HCT116 (cell line): ENCODE results near the gene TMEM53. TPM values are rescaled to one million over a fixed set of nuclear protein-coding genes. Genes with fewer than 3 reads are reported as not detected.

Experiments
- ATAC-seq: fragments of 200-7000 bp; cut with Tn5 transposase; 2 replicates; pipeline ENCODE4 v1.9.1; 2020; ENCODE audit warnings: mild to moderate bottlenecking, moderate library complexity
- BruUV-seq: library from RNA; stranded (reverse); fragments of 400-500 nt; replicated peaks from 2 replicates; lab custom pipeline; 2021; lab: Mats Ljungman, UMichigan
- CTCF ChIA-PET: fragments of 300-600 bp; sonication (Branson Sonifier 250); formaldehyde crosslinking; loops from one replicate; lab custom pipeline; 2021; ENCODE audit warnings: antibody characterized with exemption; lab: Charles Lee
- POLR2A ChIA-PET: fragments of 300-600, 350-600 bp; sonication (Branson Sonifier 250); formaldehyde crosslinking; loops from one replicate; lab custom pipeline; 2021; ENCODE audit warnings: antibody characterized with exemption; lab: Charles Lee
- RAD21 ChIA-PET, 2 experiments: fragments of 300-600 bp; sonication (Branson Sonifier 250); formaldehyde crosslinking; loops; one replicate each; lab custom pipeline; 2023; ENCODE audit warnings: low total read pairs in 2 of 2; ENCODE audit not compliant: uncharacterized antibody in 2 of 2, unreplicated experiment in 2 of 2, low non-redundant PET in 1 of 2; lab: Charles Lee
- DNase-seq: peaks from one replicate; pipeline ENCODE4 v3.0.0-alpha.2; 2010; ENCODE audit warnings: low read depth, low spot score
- H2AFZ ChIP-seq: fragments of 200-600 bp; shearing (Covaris generic), sonication (generic); 2 replicates; pipeline ENCODE4 v1.6.1; 2017; ENCODE audit warnings: low read depth, mixed run types, mixed read lengths, antibody characterized with exemption, low read length; ENCODE audit not compliant: poor library complexity, severe bottlenecking
- H3K27ac ChIP-seq: 2 replicates; pipeline ENCODE4 v1.5.1; 2012; ENCODE audit warnings: low read depth, low read length
- H3K27me3 ChIP-seq: fragments of 200-600 bp; sonication (generic); 2 replicates; pipeline ENCODE4 v1.6.1; 2016; ENCODE audit warnings: mixed run types, low read length, mixed read lengths; ENCODE audit not compliant: insufficient read depth
- H3K36me3 ChIP-seq, 2 experiments: fragments of 200-500 bp in 1 of 2; fragments of 200-600 bp in 1 of 2; sonication (Bioruptor generic) in 1 of 2; sonication (generic) in 1 of 2; 2 replicates each; pipeline versions ENCODE4 v1.5.1 to v1.6.1; 2014 to 2016; ENCODE audit warnings: low read length in 2 of 2, inconsistent platforms in 1 of 2, mixed read lengths in 1 of 2, mixed run types in 1 of 2; ENCODE audit not compliant: insufficient read depth in 2 of 2, control insufficient read depth in 1 of 2
- H3K4me1 ChIP-seq, 2 experiments: fragments of 200-600 bp in 1 of 2; sonication (generic) in 1 of 2; 2 replicates each; pipeline versions ENCODE4 v1.5.1 to v1.6.1; 2012 to 2017; ENCODE audit warnings: low read length in 2 of 2, inconsistent platforms in 1 of 2, mild to moderate bottlenecking in 1 of 2, mixed read lengths in 1 of 2, mixed run types in 1 of 2, moderate library complexity in 1 of 2; ENCODE audit not compliant: insufficient read depth in 2 of 2, control insufficient read depth in 1 of 2
- H3K4me2 ChIP-seq: fragments of 200-600 bp; sonication (generic); 2 replicates; pipeline ENCODE4 v1.6.1; 2017; ENCODE audit warnings: mixed run types, low read length, mixed read lengths
- H3K4me3 ChIP-seq, 2 experiments: fragments of 200-600 bp in 1 of 2; sonication (generic) in 1 of 2; replicated peaks in 1 of 2; 2 replicates each; pipeline ENCODE4 v1.5.1; 2011 to 2016; ENCODE audit warnings: low read length in 2 of 2, control low read depth in 1 of 2, low read depth in 1 of 2, mild to moderate bottlenecking in 1 of 2, mixed read lengths in 1 of 2, mixed run types in 1 of 2
- H3K79me2 ChIP-seq: fragments of 200-600 bp; sonication (generic); 2 replicates; pipeline ENCODE4 v1.6.1; 2017; ENCODE audit warnings: mild to moderate bottlenecking, mixed run types, low read length, moderate library complexity, mixed read lengths; ENCODE audit not compliant: insufficient read depth
- H3K9ac ChIP-seq: fragments of 200-600 bp; sonication (generic); 2 replicates; pipeline ENCODE4 v1.6.1; 2016; ENCODE audit warnings: low read length, mixed read lengths
- H3K9me2 ChIP-seq: fragments of 200-600 bp; sonication (generic), shearing (Covaris generic); 2 replicates; pipeline ENCODE4 v1.6.1; 2017; ENCODE audit warnings: mixed run types, mild to moderate bottlenecking, moderate library complexity; ENCODE audit not compliant: insufficient read depth
- H3K9me3 ChIP-seq, 2 experiments: fragments of 200-500 bp in 1 of 2; fragments of 200-600 bp in 1 of 2; sonication (Bioruptor generic) in 1 of 2; sonication (generic) in 1 of 2; 2 replicates each; pipeline ENCODE4 v1.6.1; 2014 to 2017; ENCODE audit warnings: low read length in 2 of 2, mixed read lengths in 2 of 2, inconsistent platforms in 1 of 2, low read depth in 1 of 2, mild to moderate bottlenecking in 1 of 2, mixed run types in 1 of 2, moderate library complexity in 1 of 2; ENCODE audit not compliant: control insufficient read depth in 1 of 2, insufficient read depth in 1 of 2
- H4K20me1 ChIP-seq: fragments of 200-600 bp; sonication (generic), shearing (Covaris generic); 2 replicates; pipeline ENCODE4 v1.6.1; 2017; ENCODE audit warnings: mixed run types, mild to moderate bottlenecking, moderate library complexity; ENCODE audit not compliant: insufficient read depth
- CBX3 ChIP-seq: IDR thresholded peaks from 2 replicates; pipeline ENCODE4 v1.6.1; 2012; ENCODE audit warnings: low read depth
- CEBPB ChIP-seq: IDR thresholded peaks from 2 replicates; pipeline ENCODE4 v1.6.1; 2012; ENCODE audit warnings: low read depth
- EGR1 ChIP-seq: IDR thresholded peaks from 2 replicates; pipeline ENCODE4 v1.6.1; 2012; ENCODE audit warnings: low read depth
- ELF1 ChIP-seq: IDR thresholded peaks from 2 replicates; pipeline ENCODE4 v1.6.1; 2012; ENCODE audit warnings: low read depth, borderline replicate concordance
- EZH2 ChIP-seq: fragments of 200-600 bp; sonication (generic); IDR thresholded peaks from 2 replicates; pipeline ENCODE4 v1.6.1; 2017; ENCODE audit warnings: antibody characterized with exemption, mixed run types
- EZH2phosphoT487 ChIP-seq: fragments of 200-600 bp; IDR thresholded peaks from 2 replicates; pipeline ENCODE4 v1.6.1; 2018; ENCODE audit warnings: antibody characterized with exemption, borderline replicate concordance
- FOSL1 ChIP-seq: IDR thresholded peaks from 2 replicates; pipeline ENCODE4 v1.6.1; 2012; ENCODE audit warnings: low read depth
- JUND ChIP-seq: IDR thresholded peaks from 2 replicates; pipeline ENCODE4 v1.6.1; 2012
- POLR2A ChIP-seq: IDR thresholded peaks from 2 replicates; pipeline ENCODE4 v1.7.0; 2011; ENCODE audit warnings: borderline replicate concordance; ENCODE audit not compliant: insufficient read depth, insufficient read length; ENCODE audit errors: extremely low read depth
- POLR2AphosphoS5 ChIP-seq: IDR thresholded peaks from 2 replicates; pipeline ENCODE4 v1.6.1; 2011; ENCODE audit warnings: mild to moderate bottlenecking, low read depth, low read length, moderate library complexity
- RAD21 ChIP-seq: IDR thresholded peaks from 2 replicates; pipeline ENCODE4 v1.6.1; 2012; ENCODE audit warnings: low read depth, mild to moderate bottlenecking
- SRF ChIP-seq: IDR thresholded peaks from 2 replicates; pipeline ENCODE4 v1.6.1; 2012; ENCODE audit warnings: low read depth
- YY1 ChIP-seq: IDR thresholded peaks from 2 replicates; pipeline ENCODE4 v1.6.1; 2011; ENCODE audit warnings: low read length, low read depth, moderate library complexity, mild to moderate bottlenecking; ENCODE audit not compliant: insufficient replicate concordance; ENCODE audit errors: extremely low read depth
- ZNF274 ChIP-seq: fragments of 200-500 bp; sonication (Bioruptor generic); IDR thresholded peaks from 2 replicates; pipeline ENCODE4 v1.6.1; 2014; ENCODE audit warnings: mild to moderate bottlenecking, low read depth, low read length, inconsistent platforms
- intact Hi-C: fragments of 100-400 bp; cut with micrococcal nuclease; formaldehyde crosslinking; loops from 2 replicates; pipeline ENCODE4 v1.10.0; 2022
- total RNA-seq: library from RNA; stranded (reverse); gene quantifications from one replicate; pipeline ENCODE4 v1.2.1, GENCODE V29; 2021; ENCODE audit not compliant: unreplicated experiment
- TF ChIP-seq, protein P1 (sequence below), 3 experiments: fragments of 200-600 bp in 1 of 3; sonication (generic) in 1 of 3; IDR thresholded peaks in 2 of 3; conservative IDR thresholded peaks in 1 of 3; 2 replicates each; pipeline ENCODE4 v1.5.1; 2012 to 2017; ENCODE audit warnings: low read depth in 2 of 3, low read length in 2 of 3, antibody characterized with exemption in 1 of 3, borderline replicate concordance in 1 of 3, control low read depth in 1 of 3, mild to moderate bottlenecking in 1 of 3, mixed read lengths in 1 of 3, mixed run types in 1 of 3, moderate library complexity in 1 of 3; ENCODE audit not compliant: insufficient read depth in 1 of 3
- TF ChIP-seq, protein P2 (sequence below): IDR thresholded peaks from 2 replicates; pipeline ENCODE4 v1.6.1; 2012
- TF ChIP-seq, protein P3 (sequence below): IDR thresholded peaks from 2 replicates; pipeline ENCODE4 v1.6.1; 2012

TMEM53 gene
- total RNA-seq, 1 experiment from 2014 or later = 10.8 TPM

DNA sequence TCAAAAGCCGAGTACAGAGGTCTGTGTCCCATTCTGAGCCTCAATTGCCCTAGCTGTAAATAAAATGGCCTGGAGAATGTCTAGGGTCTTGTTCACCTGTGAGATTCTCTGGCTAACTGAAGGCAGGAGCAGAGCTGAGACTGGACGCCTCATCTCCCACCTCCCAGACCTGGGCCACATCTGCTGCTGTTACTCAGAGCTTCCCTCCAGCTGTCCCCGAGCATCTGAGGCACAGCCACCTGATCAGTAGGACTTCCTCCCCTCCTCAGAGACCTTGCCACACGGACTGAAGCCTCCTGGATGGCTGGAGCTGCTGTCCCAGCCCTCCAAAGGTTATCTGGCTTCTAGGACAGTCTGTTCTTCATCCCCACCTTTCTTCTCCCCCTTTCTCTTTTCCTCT, 62.4 kb downstream of the TMEM53 start:
- Histone ChIP-seq H3K9ac (no peak overlapping the region), H3K27ac (no peak overlapping the region), H4K20me1 (no peaks in the 10 kb centered on the region), H3K36me3 (no peaks in the 10 kb centered on the region), H3K4me3 (no peak overlapping the region), H3K79me2 (no peaks in the 10 kb centered on the region), H3K4me2 (no peak overlapping the region), H2AFZ (no peak overlapping the region), H3K9me3 (no peaks in the 10 kb centered on the region), H3K9me2 (no peaks in the 10 kb centered on the region), H3K4me1 (no peaks in the 10 kb centered on the region; a peak in 1 of 4 replicates)
- BruUV-seq = no TSS peak
- intact Hi-C loops = no loop called here
- no peak for DNase-seq
- ChIA-PET CTCF (interaction anchor here (1.4 kb wide), 1 partner anchor 17 kb away, joined by 3 read pairs; no protein-coding TSS in a partner anchor), POLR2A (no interaction called here), RAD21 (no interaction called here)
- TF ChIP-seq, protein P1, sequence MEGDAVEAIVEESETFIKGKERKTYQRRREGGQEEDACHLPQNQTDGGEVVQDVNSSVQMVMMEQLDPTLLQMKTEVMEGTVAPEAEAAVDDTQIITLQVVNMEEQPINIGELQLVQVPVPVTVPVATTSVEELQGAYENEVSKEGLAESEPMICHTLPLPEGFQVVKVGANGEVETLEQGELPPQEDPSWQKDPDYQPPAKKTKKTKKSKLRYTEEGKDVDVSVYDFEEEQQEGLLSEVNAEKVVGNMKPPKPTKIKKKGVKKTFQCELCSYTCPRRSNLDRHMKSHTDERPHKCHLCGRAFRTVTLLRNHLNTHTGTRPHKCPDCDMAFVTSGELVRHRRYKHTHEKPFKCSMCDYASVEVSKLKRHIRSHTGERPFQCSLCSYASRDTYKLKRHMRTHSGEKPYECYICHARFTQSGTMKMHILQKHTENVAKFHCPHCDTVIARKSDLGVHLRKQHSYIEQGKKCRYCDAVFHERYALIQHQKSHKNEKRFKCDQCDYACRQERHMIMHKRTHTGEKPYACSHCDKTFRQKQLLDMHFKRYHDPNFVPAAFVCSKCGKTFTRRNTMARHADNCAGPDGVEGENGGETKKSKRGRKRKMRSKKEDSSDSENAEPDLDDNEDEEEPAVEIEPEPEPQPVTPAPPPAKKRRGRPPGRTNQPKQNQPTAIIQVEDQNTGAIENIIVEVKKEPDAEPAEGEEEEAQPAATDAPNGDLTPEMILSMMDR (IDR thresholded peaks at IDR 0.05 in 2 of 3, conservative IDR thresholded peaks at IDR 0.05 in 1 of 3; ENCODE audit: borderline replicate concordance in 1 of 3, insufficient read depth in 1 of 3, low read depth in 2 of 3, low read length in 2 of 3) = no peak
- TF ChIP-seq YY1 (no peak), RAD21 (no peak), ZNF274 (no peak), CEBPB (no peak), CBX3 (no peak), EGR1 (no peak), SRF (no peak), JUND (no peak), EZH2phosphoT487 (no peak), POLR2AphosphoS5 (no peak), ELF1 (no peak), POLR2A (no peak), EZH2 (no peak), FOSL1 (no peak)
- TF ChIP-seq, protein P2, sequence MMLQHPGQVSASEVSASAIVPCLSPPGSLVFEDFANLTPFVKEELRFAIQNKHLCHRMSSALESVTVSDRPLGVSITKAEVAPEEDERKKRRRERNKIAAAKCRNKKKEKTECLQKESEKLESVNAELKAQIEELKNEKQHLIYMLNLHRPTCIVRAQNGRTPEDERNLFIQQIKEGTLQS = no peak
- TF ChIP-seq, protein P3, sequence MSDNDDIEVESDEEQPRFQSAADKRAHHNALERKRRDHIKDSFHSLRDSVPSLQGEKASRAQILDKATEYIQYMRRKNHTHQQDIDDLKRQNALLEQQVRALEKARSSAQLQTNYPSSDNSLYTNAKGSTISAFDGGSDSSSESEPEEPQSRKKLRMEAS = no peak
- TF ChIP-seq, all 23 proteins: peak for 0
- no peak for ATAC-seq
- no peaks in the 10 kb centered on the region for H3K27me3 ChIP-seq
